HepG2 (cell line): ENCODE data around the gene PRIM2. TPM values are rescaled to one million over a fixed set of nuclear protein-coding genes. Genes with fewer than 3 reads are reported as not detected.
"Not testable (repeated sequence)": the region's sequence is repeated elsewhere in the genome, so short reads cannot be mapped to it uniquely, and the experiment has no call there.

Experiments
- ATAC-seq: fragments of 200-7000 bp; cut with Tn5 transposase; 3 replicates; pipeline ENCODE4 v1.9.1; 2020; ENCODE audit warnings: mild to moderate bottlenecking, moderate library complexity
- BruUV-seq: library from RNA; stranded (reverse); fragments of 400-500 nt; replicated peaks from 2 replicates; lab custom pipeline; 2021; lab: Mats Ljungman, UMichigan
- CTCF ChIA-PET: fragments of 300-600 bp; formaldehyde crosslinking; extraction: SDS; loops from one replicate; lab custom pipeline; 2021; ENCODE audit warnings: low total read pairs, inconsistent platforms, low intra/inter-chr PET ratio; lab: Yijun Ruan, JAX
- POLR2A ChIA-PET: fragments of 350-600 bp; sonication (Branson Sonifier 250); formaldehyde crosslinking; loops from one replicate; lab custom pipeline; 2020; ENCODE audit warnings: antibody characterized with exemption, inconsistent platforms; lab: Yijun Ruan, JAX
- DNase-seq: peaks from one replicate; pipeline ENCODE4 v3.0.0-alpha.2; 2015; ENCODE audit warnings: low spot score
- FAIRE-seq: peaks from 3 replicates; lab custom pipeline; 2011; peaks lifted over from hg19 to GRCh38; lab: Jason Lieb, UNC
- H2AFZ ChIP-seq: one replicate; pipeline ENCODE4 v1.6.1; 2011; ENCODE audit warnings: low read length, inconsistent platforms
- H3K27ac ChIP-seq: fragments of 300-600 bp; 3 replicates; pipeline ENCODE4 v1.8.0; 2011; ENCODE audit warnings: mixed run types, mild to moderate bottlenecking, mixed read lengths, low read length, inconsistent platforms; ENCODE audit not compliant: insufficient read depth; ENCODE audit errors: extremely low read length
- H3K27me3 ChIP-seq, 2 experiments: fragments of 200-600 bp in 1 of 2; 2 replicates in 1 of 2; 3 replicates in 1 of 2; pipeline versions ENCODE4 v1.6.0 to v1.8.0; 2011; ENCODE audit warnings: low read length in 2 of 2, mild to moderate bottlenecking in 2 of 2, moderate library complexity in 2 of 2, inconsistent platforms in 1 of 2; ENCODE audit not compliant: insufficient read depth in 2 of 2, control insufficient read depth in 1 of 2
- H3K36me3 ChIP-seq, 2 experiments: fragments of 200-600 bp in 1 of 2; replicated peaks in 1 of 2; 2 replicates in 1 of 2; 3 replicates in 1 of 2; pipeline versions ENCODE4 v1.5.1 to v1.8.0; 2011; ENCODE audit warnings: low read length in 2 of 2, inconsistent platforms in 1 of 2; ENCODE audit not compliant: insufficient read depth in 2 of 2, control insufficient read depth in 1 of 2
- H3K4me1 ChIP-seq: 2 replicates; pipeline ENCODE4 v1.5.1; 2012; ENCODE audit warnings: low read length, inconsistent platforms; ENCODE audit not compliant: insufficient read depth
- H3K4me2 ChIP-seq: 2 replicates; pipeline ENCODE4 v1.6.0; 2011; ENCODE audit warnings: low read depth, low read length, inconsistent platforms
- H3K4me3 ChIP-seq, 3 experiments: fragments of 200-600 bp in 1 of 3; sonication (generic), shearing (Covaris generic) in 1 of 3; replicated peaks in 1 of 3; 2 replicates each; pipeline ENCODE4 v1.5.1; 2011 to 2016; ENCODE audit warnings: low read length in 3 of 3, inconsistent platforms in 2 of 3, low read depth in 2 of 3, mild to moderate bottlenecking in 2 of 3, control low read depth in 1 of 3, mixed read lengths in 1 of 3; ENCODE audit not compliant: insufficient read depth in 1 of 3
- H3K79me2 ChIP-seq: one replicate; pipeline ENCODE4 v1.6.1; 2011; ENCODE audit warnings: low read length, inconsistent platforms; ENCODE audit not compliant: insufficient read depth
- H3K9ac ChIP-seq: 2 replicates; pipeline ENCODE4 v1.6.0; 2011; ENCODE audit warnings: mild to moderate bottlenecking, low read depth, low read length, inconsistent platforms; ENCODE audit not compliant: insufficient read depth
- H3K9me3 ChIP-seq: 2 replicates; pipeline ENCODE4 v1.5.1; 2012; ENCODE audit warnings: mild to moderate bottlenecking, low read length
- H4K20me1 ChIP-seq: 2 replicates; pipeline ENCODE4 v1.6.0; 2011; ENCODE audit warnings: inconsistent platforms, mild to moderate bottlenecking, low read length, moderate library complexity; ENCODE audit not compliant: insufficient read depth
- AKAP8 ChIP-seq: sonication (generic); formaldehyde crosslinking; IDR thresholded peaks from 2 replicates; pipeline ENCODE4 v1.5.1; 2020; ENCODE audit warnings: mild to moderate bottlenecking, missing genetic modification reagents
- ASH2L ChIP-seq: fragments of 300-600, 200-600 bp; sonication (generic); IDR thresholded peaks from 2 replicates; pipeline ENCODE4 v1.7.0; 2017; ENCODE audit warnings: low read depth, mild to moderate bottlenecking, moderate library complexity, mixed read lengths, low read length; ENCODE audit not compliant: insufficient read length
- CENPT ChIP-seq: sonication (generic); formaldehyde crosslinking; IDR thresholded peaks from 2 replicates; pipeline ENCODE4 v1.8.0; 2022; ENCODE audit warnings: low read depth, mild to moderate bottlenecking, moderate library complexity, missing genetic modification reagents
- JUNB ChIP-seq: sonication (generic); formaldehyde crosslinking; IDR thresholded peaks from 2 replicates; pipeline ENCODE4 v1.8.0; 2022; ENCODE audit warnings: missing genetic modification reagents, mild to moderate bottlenecking, borderline replicate concordance
- WIZ ChIP-seq: sonication (generic); formaldehyde crosslinking; IDR thresholded peaks from 2 replicates; pipeline ENCODE4 v1.5.1; 2020; ENCODE audit warnings: mild to moderate bottlenecking, missing genetic modification reagents
- ZKSCAN5 ChIP-seq: sonication (generic); formaldehyde crosslinking; IDR thresholded peaks from 2 replicates; pipeline ENCODE4 v1.5.1; 2020; ENCODE audit warnings: mild to moderate bottlenecking, missing genetic modification reagents
- ZNF225 ChIP-seq: sonication (generic); formaldehyde crosslinking; IDR thresholded peaks from 2 replicates; pipeline ENCODE4 v1.4.0; 2020; ENCODE audit warnings: mild to moderate bottlenecking, missing genetic modification reagents
- ZNF367 ChIP-seq: sonication (generic); formaldehyde crosslinking; IDR thresholded peaks from 2 replicates; pipeline ENCODE4 v1.4.0; 2020; ENCODE audit warnings: missing genetic modification reagents, borderline replicate concordance
- ZNF383 ChIP-seq: sonication (generic); formaldehyde crosslinking; IDR thresholded peaks from 2 replicates; pipeline ENCODE4 v1.4.0; 2020; ENCODE audit warnings: missing genetic modification reagents, mild to moderate bottlenecking, borderline replicate concordance
- ZNF598 ChIP-seq: sonication (generic); formaldehyde crosslinking; IDR thresholded peaks from 2 replicates; pipeline ENCODE4 v1.5.1; 2020; ENCODE audit warnings: mild to moderate bottlenecking, missing genetic modification reagents, borderline replicate concordance
- ZNF737 ChIP-seq: sonication (generic); formaldehyde crosslinking; IDR thresholded peaks from 2 replicates; pipeline ENCODE4 v1.5.0; 2020; ENCODE audit warnings: missing genetic modification reagents, mild to moderate bottlenecking, borderline replicate concordance
- ZNF761 ChIP-seq: sonication (generic); formaldehyde crosslinking; conservative IDR thresholded peaks from 2 replicates; pipeline ENCODE4 v1.4.0; 2020; ENCODE audit warnings: mild to moderate bottlenecking, missing genetic modification reagents
- WGBS: methylation state at CpG from one replicate; pipeline ENCODE4 v1.1.6; 2017; ENCODE audit warnings: low lambda C conversion rate; 5-methylcytosine and 5-hydroxymethylcytosine counted together
- in situ Hi-C: cut with HindIII; loops from 2 replicates; pipeline ENCODE4 v1.10.0; 2017; ENCODE audit warnings: low pct_unique_long_range_greater_than_20kb; ENCODE audit not compliant: extremely low pct_ligation_motif_present
- intact Hi-C: fragments of 100-400 bp; cut with micrococcal nuclease; formaldehyde crosslinking; loops from one replicate; pipeline ENCODE4 v1.10.0; 2022; ENCODE audit not compliant: unreplicated experiment
- polyA plus RNA-seq, 8 experiments: library from polyadenylated mRNA; depleted of rRNA in 3 of 8; stranded (reverse) in 7 of 8; unstranded in 1 of 8; fragments of >200 nt; fragmentation: Illumina TruSeq in 4 of 8; extraction: Trizol in 4 of 8; gene quantifications; 2 replicates each; pipeline versions ENCODE4 v1.2.1 to v1.2.3, GENCODE V29; 2011 to 2016; ENCODE audit warnings: low read depth in 4 of 8, missing spikeins in 1 of 8, mixed read lengths in 1 of 8; ENCODE audit not compliant: insufficient read depth in 1 of 8
- total RNA-seq, 5 experiments: library from RNA; depleted of rRNA; stranded (reverse); fragments of >200 nt; fragmentation: Illumina TruSeq; extraction: Trizol; gene quantifications; 2 replicates each; pipeline ENCODE4 v1.2.3, GENCODE V29; 2016; ENCODE audit warnings: low read depth in 1 of 5
- TF ChIP-seq, protein P1 (sequence below): sonication (generic); formaldehyde crosslinking; IDR thresholded peaks from 2 replicates; pipeline ENCODE4 v1.9.0; 2021; ENCODE audit warnings: missing genetic modification reagents, borderline replicate concordance
- TF ChIP-seq, protein P2 (sequence below): sonication (generic); formaldehyde crosslinking; conservative IDR thresholded peaks from 2 replicates; pipeline ENCODE4 v1.8.0; 2022; ENCODE audit warnings: mild to moderate bottlenecking, moderate library complexity, missing genetic modification reagents

The PRIM2 gene
- total and polyA plus RNA-seq, 2 of the 13 experiments (the other 11 are each of a cell fraction or from before 2014, with no cell fraction given): 8.0 to 52.7 TPM

DNA sequence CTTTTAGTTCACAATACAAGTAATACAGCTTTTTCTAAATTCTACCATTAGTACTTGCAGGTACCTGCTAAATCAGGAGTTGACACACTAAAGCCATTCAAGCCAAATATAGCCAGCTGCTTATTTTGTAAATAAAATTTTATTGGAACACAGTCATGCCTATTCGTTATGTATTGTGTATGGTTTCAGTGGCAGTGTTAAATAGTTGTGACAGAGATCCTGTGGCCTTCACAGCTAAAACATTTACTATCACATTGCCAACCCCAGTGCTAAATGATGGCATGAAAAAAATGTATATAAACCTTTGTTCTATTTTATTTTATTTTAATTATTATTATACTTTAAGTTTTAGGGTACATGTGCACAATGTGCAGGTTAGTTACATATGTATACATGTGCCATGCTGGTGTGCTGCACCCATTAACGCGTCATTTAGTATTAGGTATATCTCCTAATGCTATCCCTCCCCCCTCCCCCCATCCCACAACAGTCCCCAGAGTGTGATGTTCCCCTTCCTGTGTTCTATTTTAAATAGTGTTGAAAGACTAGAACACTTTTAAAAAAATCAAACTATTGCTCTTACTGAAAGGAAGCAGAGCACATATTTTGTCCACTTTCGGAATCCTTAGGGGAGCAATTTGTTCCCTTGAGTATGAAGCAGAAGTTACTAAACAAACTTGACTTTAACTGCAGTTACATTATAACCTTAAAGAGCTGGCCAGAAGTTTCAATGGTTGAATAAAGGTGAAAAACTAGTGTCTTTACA is 115.7 kb downstream of the PRIM2 start (continued):
- TF ChIP-seq, protein P1, sequence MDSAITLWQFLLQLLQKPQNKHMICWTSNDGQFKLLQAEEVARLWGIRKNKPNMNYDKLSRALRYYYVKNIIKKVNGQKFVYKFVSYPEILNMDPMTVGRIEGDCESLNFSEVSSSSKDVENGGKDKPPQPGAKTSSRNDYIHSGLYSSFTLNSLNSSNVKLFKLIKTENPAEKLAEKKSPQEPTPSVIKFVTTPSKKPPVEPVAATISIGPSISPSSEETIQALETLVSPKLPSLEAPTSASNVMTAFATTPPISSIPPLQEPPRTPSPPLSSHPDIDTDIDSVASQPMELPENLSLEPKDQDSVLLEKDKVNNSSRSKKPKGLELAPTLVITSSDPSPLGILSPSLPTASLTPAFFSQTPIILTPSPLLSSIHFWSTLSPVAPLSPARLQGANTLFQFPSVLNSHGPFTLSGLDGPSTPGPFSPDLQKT (CRISPR knock-in tag): no peak
- TF ChIP-seq ZNF598 (CRISPR knock-in tag) (no peak), ZNF761 (no peak), WIZ (CRISPR knock-in tag) (no peak)

DNA sequence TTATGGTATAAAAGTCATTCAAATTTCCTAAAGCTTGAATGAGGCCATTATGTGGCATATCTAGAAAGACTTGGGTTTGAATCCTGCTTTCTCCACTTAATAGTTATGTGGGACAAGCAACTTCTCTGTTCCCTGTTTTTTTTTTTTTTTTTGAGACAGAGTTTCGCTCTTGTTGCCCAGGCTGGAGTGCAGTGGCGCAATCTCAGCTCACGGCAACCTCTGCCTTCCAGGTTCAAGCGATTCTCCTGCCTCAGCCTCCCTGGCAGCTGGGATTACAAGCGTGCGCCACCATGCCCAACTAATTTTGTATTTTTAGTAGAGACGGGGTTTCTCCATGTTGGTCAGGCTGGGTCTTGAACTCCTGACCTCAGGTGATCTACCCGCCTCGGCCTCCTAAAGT is 116.4 kb downstream of the PRIM2 start:
- not testable (repeated sequence) for BruUV-seq

DNA sequence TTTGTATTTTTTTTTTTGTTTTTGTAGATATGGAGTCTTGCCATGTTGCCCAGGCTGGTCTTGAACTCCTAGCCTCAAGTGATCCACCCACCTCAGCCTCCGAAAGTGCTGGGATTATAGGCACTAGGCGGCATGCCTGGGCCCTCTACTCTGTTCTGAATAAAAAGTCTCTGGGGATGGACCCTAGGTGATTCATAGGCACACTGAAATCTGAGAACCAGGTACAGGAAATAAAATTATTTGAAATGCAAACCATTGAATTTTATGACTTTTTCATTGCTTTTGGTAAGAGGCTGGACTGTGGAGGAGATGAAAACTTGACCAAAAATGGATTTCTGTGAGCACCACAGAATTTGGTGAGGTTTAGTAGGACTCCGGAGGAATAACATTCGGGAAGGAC is 117.5 kb downstream of the PRIM2 start:
- peaks cover 27% of the 10 kb centered on the region for H3K4me1 ChIP-seq
- DNase-seq: no peak
- no peak overlapping the region for H2AFZ ChIP-seq
- intact Hi-C loops: no loop called here
- no peak overlapping the region for H3K4me2 ChIP-seq
- no peaks in the 10 kb centered on the region for H3K36me3 ChIP-seq
- no peak for FAIRE-seq
- H3K27ac ChIP-seq: no peak overlapping the region
- H3K9ac ChIP-seq: no peak overlapping the region
- H4K20me1 ChIP-seq: no peaks in the 10 kb centered on the region
- no peak overlapping the region for H3K4me3 ChIP-seq
- H3K79me2 ChIP-seq: no peaks in the 10 kb centered on the region
- ChIA-PET POLR2A (no interaction called here), CTCF (no interaction called here)
- WGBS: 98% methylated on average over 4 of the region's 4 CpGs
- ATAC-seq: no peak
- BruUV-seq: no TSS peak
- H3K27me3 ChIP-seq: no peaks in the 10 kb centered on the region
- H3K9me3 ChIP-seq: no peaks in the 10 kb centered on the region
- in situ Hi-C loops: no loop called here
- TF ChIP-seq ZNF383 (no peak), CENPT (CRISPR knock-in tag) (no peak), JUNB (CRISPR knock-in tag) (no peak), ASH2L (no peak), ZNF737 (CRISPR knock-in tag) (no peak), ZNF225 (CRISPR knock-in tag) (no peak), AKAP8 (no peak), ZKSCAN5 (CRISPR knock-in tag) (no peak), ZNF367 (CRISPR knock-in tag) (no peak)
- TF ChIP-seq, protein P2, sequence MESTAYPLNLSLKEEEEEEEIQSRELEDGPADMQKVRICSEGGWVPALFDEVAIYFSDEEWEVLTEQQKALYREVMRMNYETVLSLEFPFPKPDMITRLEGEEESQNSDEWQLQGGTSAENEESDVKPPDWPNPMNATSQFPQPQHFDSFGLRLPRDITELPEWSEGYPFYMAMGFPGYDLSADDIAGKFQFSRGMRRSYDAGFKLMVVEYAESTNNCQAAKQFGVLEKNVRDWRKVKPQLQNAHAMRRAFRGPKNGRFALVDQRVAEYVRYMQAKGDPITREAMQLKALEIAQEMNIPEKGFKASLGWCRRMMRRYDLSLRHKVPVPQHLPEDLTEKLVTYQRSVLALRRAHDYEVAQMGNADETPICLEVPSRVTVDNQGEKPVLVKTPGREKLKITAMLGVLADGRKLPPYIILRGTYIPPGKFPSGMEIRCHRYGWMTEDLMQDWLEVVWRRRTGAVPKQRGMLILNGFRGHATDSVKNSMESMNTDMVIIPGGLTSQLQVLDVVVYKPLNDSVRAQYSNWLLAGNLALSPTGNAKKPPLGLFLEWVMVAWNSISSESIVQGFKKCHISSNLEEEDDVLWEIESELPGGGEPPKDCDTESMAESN (CRISPR knock-in tag): no peak

More for the DNA sequence above, 116.4 kb downstream of the PRIM2 start:
- H3K27me3 ChIP-seq, H3K27ac ChIP-seq, H4K20me1 ChIP-seq, ATAC-seq, H3K9ac ChIP-seq, FAIRE-seq, CTCF ChIA-PET, H3K36me3 ChIP-seq, DNase-seq, H3K9me3 ChIP-seq, in situ Hi-C loops, H2AFZ ChIP-seq, H3K79me2 ChIP-seq, H3K4me2 ChIP-seq, intact Hi-C loops, POLR2A ChIA-PET, H3K4me3 ChIP-seq: not testable (repeated sequence)
- WGBS: 98% methylated on average over 9 of the region's 9 CpGs
- H3K4me1 ChIP-seq: peaks cover 27% of the 10 kb centered on the region
